Activated CD4-positive, alpha-beta T cell treated with anti-CD3 and anti-CD28 coated beads for 36 hours (primary cell): ENCODE data around the gene ASCC1. TPM values are rescaled to one million over a fixed set of nuclear protein-coding genes. Genes with fewer than 3 reads are reported as not detected.
"Not testable (repeated sequence)": the region's sequence is repeated elsewhere in the genome, so short reads cannot be mapped to it uniquely, and the experiment has no call there.

ENCODE experiments used
- ATAC-seq: fragments of 200-7000 bp; cut with Tn5 transposase; one replicate; pipeline ENCODE4 v1.10.0; 2021; ENCODE audit warnings: mild to moderate bottlenecking, moderate library complexity
- CTCF ChIA-PET: fragments of 350-600 bp; sonication (Branson Sonifier 250); formaldehyde crosslinking; loops from one replicate; lab custom pipeline; 2021; ENCODE audit warnings: antibody characterized with exemption; lab: Charles Lee
- POLR2A ChIA-PET: fragments of 350-600 bp; sonication (Branson Sonifier 250); formaldehyde crosslinking; loops from one replicate; lab custom pipeline; 2021; ENCODE audit warnings: antibody characterized with exemption, inconsistent platforms; lab: Charles Lee
- DNase-seq: peaks from one replicate; pipeline ENCODE4 v3.0.0-alpha.2; 2020
- H3K27ac Mint-ChIP-seq: one replicate; pipeline ENCODE4 v1.8.0; 2021; ENCODE audit warnings: mixed read lengths
- H3K27me3 Mint-ChIP-seq: one replicate; pipeline ENCODE4 v1.8.0; 2021; ENCODE audit warnings: mixed read lengths
- H3K36me3 Mint-ChIP-seq: one replicate; pipeline ENCODE4 v1.8.0; 2021; ENCODE audit warnings: low read depth, mixed read lengths
- H3K4me1 Mint-ChIP-seq: one replicate; pipeline ENCODE4 v1.8.0; 2021; ENCODE audit warnings: mixed read lengths
- H3K4me3 Mint-ChIP-seq: one replicate; pipeline ENCODE4 v1.8.0; 2021; ENCODE audit warnings: mild to moderate bottlenecking, moderate library complexity, mixed read lengths
- H3K9me3 Mint-ChIP-seq: one replicate; pipeline ENCODE4 v1.8.0; 2021; ENCODE audit warnings: low read depth, mixed read lengths
- intact Hi-C, 2 experiments: fragments of 100-400 bp; cut with DNase I in 1 of 2; cut with micrococcal nuclease in 1 of 2; formaldehyde crosslinking; loops; one replicate each; pipeline versions ENCODE4 v1.14.2 to v1.15.1; 2022 to 2024; cut with DNase I, micrococcal nuclease
- total RNA-seq, 2 experiments: library from RNA; stranded (reverse); gene quantifications; one replicate each; pipeline ENCODE4 v1.2.3, GENCODE V29; 2021

The ASCC1 gene
- total RNA-seq, 2 experiments from 2014 or later: 67.8 to 68.9 TPM

DNA sequence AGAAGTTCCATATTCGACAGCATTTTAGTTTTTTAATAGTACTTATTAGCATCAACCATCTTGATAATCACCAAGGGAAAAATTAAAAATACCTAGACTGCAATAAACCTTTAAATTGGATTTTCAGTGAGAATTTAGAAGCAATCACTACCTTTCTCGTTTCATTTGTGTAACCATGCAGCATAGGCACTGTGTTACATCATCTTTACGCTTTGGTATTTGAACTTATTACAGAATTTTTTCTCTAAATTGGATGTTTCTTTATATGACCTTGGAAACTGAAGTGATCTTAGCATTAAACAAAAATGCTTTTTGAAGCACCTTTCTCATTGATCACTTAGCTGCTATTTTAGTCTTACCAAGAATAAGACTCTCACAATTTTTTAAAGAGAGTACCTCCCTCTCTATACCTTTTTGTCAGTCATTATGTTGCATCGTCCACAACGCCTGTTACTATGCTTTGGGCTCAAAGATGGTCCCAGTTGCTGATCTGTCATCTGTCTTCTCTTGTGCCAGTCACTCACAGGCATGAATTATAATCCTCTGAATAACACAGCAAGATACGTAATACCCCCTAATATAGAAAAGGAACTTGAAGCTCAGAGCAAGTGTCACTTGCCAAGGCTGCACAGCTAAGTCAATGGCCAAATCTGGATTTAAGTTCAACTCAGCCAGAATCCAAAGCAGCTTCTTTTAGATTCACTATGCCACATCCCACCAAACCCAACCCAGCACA lies 19.6 kb upstream of the ASCC1 start:
- intact Hi-C loops: no loop called here

GRCh38 chr10:72234560-72235095 lies 18.6 kb upstream of the ASCC1 start:
- ATAC-seq (no peak), DNase-seq (no peak)
- intact Hi-C loops: no loop called here
- Mint-ChIP-seq H3K4me3 (no peak overlapping the region), H3K27ac (no peak overlapping the region), H3K36me3 (peaks cover 43% of the 10 kb centered on the region), H3K4me1 (peaks cover 14% of the 10 kb centered on the region), H3K27me3 (no peaks in the 10 kb centered on the region), H3K9me3 (no peaks in the 10 kb centered on the region)
- POLR2A ChIA-PET: no interaction called here
- CTCF ChIA-PET: no interaction called here

More for the DNA sequence above, 19.6 kb upstream of the ASCC1 start:
- POLR2A ChIA-PET: no interaction called here
- no peaks in the 10 kb centered on the region for H3K27me3 Mint-ChIP-seq
- H3K27ac Mint-ChIP-seq: peak overlapping the region; percentile 62
- CTCF ChIA-PET: interaction anchor here (0.6 to 1.9 kb wide), 8 partner anchors 9 to 259 kb away, joined by 3 to 4 read pairs (median 3); partner anchors contain the start of genes ANAPC16, ASCC1 and DDIT4
- no peaks in the 10 kb centered on the region for H3K9me3 Mint-ChIP-seq
- ATAC-seq: no peak
- H3K4me1 Mint-ChIP-seq: peaks cover 13% of the 10 kb centered on the region
- H3K36me3 Mint-ChIP-seq: peaks cover 34% of the 10 kb centered on the region
- no peak for DNase-seq
- no peak overlapping the region for H3K4me3 Mint-ChIP-seq

DNA sequence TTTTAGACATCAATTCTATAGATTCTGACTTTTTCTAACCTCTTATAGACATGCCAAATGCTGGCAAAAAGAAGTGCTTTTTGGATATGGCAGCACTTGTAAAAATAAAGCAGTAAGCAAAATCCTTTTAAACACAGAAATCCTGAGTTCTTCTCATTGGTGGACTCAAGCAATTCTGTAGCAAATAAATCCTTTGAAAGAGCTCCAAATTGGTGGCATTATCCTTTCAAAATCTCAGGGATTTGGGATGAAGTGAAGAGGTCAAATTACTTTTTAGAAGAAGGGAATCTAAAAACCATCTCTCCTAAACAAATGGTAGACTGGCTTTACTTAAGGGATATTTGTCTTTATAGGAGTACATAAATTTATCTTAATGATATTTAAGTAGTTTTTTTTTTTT lies 17.5 kb upstream of the ASCC1 start:
- intact Hi-C loops: no loop called here
- H3K36me3 Mint-ChIP-seq: peaks cover 49% of the 10 kb centered on the region
- no peak overlapping the region for H3K4me3 Mint-ChIP-seq
- H3K4me1 Mint-ChIP-seq: peaks cover 20% of the 10 kb centered on the region
- H3K27ac Mint-ChIP-seq: no peak overlapping the region
- DNase-seq (no peak), ATAC-seq (no peak)
- POLR2A ChIA-PET: no interaction called here
- CTCF ChIA-PET: interaction anchor here (1.3 to 1.7 kb wide), 2 partner anchors 41 to 106 kb away, joined by 4 read pairs; no protein-coding TSS in a partner anchor
- no peaks in the 10 kb centered on the region for H3K27me3 Mint-ChIP-seq
- no peaks in the 10 kb centered on the region for H3K9me3 Mint-ChIP-seq

DNA sequence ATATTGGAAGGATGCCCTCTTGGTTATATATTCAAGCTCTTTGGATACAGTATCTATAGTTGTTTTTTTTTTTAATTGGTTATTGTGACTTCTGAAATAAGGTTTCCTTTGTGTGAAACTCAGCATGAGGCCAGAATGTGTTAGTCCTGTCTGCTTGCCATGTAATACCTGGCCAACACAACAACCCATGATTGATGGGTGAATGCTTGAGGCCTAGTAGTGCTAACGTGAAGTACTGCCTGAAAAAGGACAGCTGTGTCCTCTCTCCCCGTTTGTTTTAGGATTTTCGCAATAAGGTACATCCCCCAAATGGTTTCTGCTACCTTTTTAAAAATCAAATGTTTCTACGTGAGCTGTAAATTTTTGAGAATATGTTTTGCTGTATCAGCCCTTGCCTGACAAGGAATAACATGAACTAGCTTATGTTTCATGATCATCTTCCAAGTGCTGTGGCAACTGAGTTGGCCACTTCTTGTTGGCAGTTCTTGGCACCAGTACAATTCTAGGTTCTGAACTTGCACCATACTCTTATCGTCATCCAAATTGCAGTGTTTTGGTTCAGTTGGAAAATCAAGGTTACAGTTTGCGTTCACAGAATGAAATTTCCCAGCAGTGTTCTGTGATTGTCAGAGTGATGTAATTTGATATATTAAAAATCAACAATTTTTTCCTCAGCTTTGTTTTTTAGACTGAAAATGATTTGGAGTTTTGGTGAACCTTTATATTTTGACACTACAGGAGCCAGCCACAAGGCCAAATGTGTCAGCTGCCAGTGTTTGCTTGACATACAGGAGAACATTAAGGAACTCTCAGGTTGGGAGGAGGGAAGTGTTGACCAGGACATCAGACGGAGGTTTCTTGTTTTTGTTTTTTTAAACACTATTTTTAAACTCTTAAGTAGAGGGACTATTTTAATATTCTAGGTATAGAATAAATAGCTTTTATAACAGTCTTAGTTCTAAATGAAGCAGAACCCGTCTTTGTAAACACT lies 13.5 kb upstream of the ASCC1 start:
- no peaks in the 10 kb centered on the region for H3K27me3 Mint-ChIP-seq
- ChIA-PET CTCF (interaction anchor here (0.6 to 2.3 kb wide), 10 partner anchors 10 to 181 kb away, joined by 3 to 12 read pairs (median 3); no protein-coding TSS in a partner anchor), POLR2A (interaction anchor here (0.5 to 0.6 kb wide), 2 partner anchors 12 to 14 kb away, joined by 3 to 14 read pairs; partner anchors contain the start of gene ANAPC16)
- peaks cover 38% of the 10 kb centered on the region for H3K4me1 Mint-ChIP-seq
- no peak overlapping the region for H3K4me3 Mint-ChIP-seq
- intact Hi-C loops: loop anchor here (5.0 to 10.0 kb wide), 2 partner anchors 95 to 272 kb away; no protein-coding TSS in a partner anchor
- DNase-seq (no peak), ATAC-seq (no peak)
- no peaks in the 10 kb centered on the region for H3K9me3 Mint-ChIP-seq
- H3K27ac Mint-ChIP-seq: peak overlapping the region; percentile 75
- peaks cover 47% of the 10 kb centered on the region for H3K36me3 Mint-ChIP-seq

DNA sequence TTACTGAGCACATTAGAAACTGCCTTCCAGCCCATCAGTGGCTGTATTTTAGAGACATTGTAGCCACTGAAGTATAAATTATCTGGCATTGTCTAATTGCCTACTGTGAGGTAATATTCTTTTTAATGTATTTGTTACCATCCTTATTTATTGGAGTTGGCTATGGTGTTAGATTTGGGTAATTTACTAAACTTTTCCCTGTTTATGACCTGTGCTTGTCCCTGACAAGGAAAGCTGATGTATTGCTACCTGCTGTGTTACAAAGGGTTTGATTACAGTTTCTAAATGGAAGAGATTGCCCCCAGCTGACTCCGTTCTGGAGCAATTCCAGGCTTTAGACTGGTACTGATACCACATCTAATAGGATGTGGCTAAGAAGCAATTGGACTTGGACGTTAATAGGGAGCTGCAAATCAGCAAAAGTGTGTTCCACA lies 12.3 kb upstream of the ASCC1 start:
- no peaks in the 10 kb centered on the region for H3K9me3 Mint-ChIP-seq
- no peaks in the 10 kb centered on the region for H3K27me3 Mint-ChIP-seq
- intact Hi-C loops: loop anchor here (5.0 to 10.0 kb wide), 2 partner anchors 94 to 271 kb away; no protein-coding TSS in a partner anchor
- ATAC-seq (no peak), DNase-seq (no peak)
- ChIA-PET POLR2A (no interaction called here), CTCF (interaction anchor here (0.6 to 2.3 kb wide), 6 partner anchors 32 to 498 kb away, joined by 3 to 12 read pairs (median 3); no protein-coding TSS in a partner anchor)
- peaks cover 48% of the 10 kb centered on the region for H3K4me1 Mint-ChIP-seq
- peaks cover 52% of the 10 kb centered on the region for H3K36me3 Mint-ChIP-seq
- H3K4me3 Mint-ChIP-seq: no peak overlapping the region
- peak overlapping the region; percentile 19 for H3K27ac Mint-ChIP-seq

- Mint-ChIP-seq H3K27ac (no peak overlapping the region), H3K4me1 (peaks cover 49% of the 10 kb centered on the region), H3K36me3 (peaks cover 48% of the 10 kb centered on the region), H3K4me3 (no peak overlapping the region), H3K9me3 (no peaks in the 10 kb centered on the region), H3K27me3 (no peaks in the 10 kb centered on the region)
- intact Hi-C loops: loop anchor here (5.0 to 10.0 kb wide), 2 partner anchors 93 to 271 kb away; no protein-coding TSS in a partner anchor
- no peak for ATAC-seq
- CTCF ChIA-PET: interaction anchor here (0.7 to 2.3 kb wide), 2 partner anchors 123 to 179 kb away, joined by 3 to 12 read pairs; no protein-coding TSS in a partner anchor
- DNase-seq: no peak
- POLR2A ChIA-PET: no interaction called here
Measured at GRCh38 chr10:72227826-72228225, 11.8 kb upstream of the ASCC1 start.

DNA sequence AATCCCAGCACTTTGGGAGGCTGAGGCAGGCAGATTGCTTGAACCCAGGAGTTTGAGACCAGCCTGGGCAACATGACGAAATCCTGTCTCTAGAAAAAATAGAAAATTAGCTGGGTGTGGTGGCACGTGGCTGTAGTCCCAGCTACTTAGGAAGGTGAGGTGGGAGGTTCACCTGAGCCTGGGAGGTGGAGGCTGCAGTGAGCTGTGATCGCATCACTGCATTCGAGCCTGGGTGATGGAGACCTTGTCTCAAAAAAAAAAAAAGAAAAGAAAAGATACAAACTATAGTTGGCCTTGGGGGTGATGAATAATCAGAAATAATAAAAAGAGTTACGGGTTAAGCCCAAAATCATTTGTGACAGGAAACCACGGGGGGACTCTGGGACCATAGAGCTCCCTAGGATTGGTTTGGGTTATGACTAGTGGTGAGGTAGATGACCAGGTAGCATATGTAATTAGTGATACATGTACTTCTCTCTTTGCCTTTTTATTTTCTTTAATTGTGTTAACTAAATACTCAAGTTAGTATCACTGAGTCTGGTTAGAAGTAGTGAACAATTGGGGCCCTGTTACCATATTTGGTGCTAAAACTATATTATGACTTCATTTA lies 10.4 kb upstream of the ASCC1 start:
- intact Hi-C loops: loop anchor here (1.0 to 10.0 kb wide), 3 partner anchors 18 to 269 kb away; no protein-coding TSS in a partner anchor
- CTCF ChIA-PET: interaction anchor here (0.7 to 3.2 kb wide), 7 partner anchors 9 to 178 kb away, joined by 3 to 15 read pairs (median 4); no protein-coding TSS in a partner anchor
- POLR2A ChIA-PET: interaction anchor here (0.7 to 1.1 kb wide), 3 partner anchors 47 to 178 kb away, joined by 3 to 8 read pairs (median 4); no protein-coding TSS in a partner anchor
- peaks cover 54% of the 10 kb centered on the region for H3K4me1 Mint-ChIP-seq
- no peak for DNase-seq
- no peaks in the 10 kb centered on the region for H3K27me3 Mint-ChIP-seq
- H3K9me3 Mint-ChIP-seq: no peaks in the 10 kb centered on the region
- ATAC-seq: no peak
- no peak overlapping the region for H3K4me3 Mint-ChIP-seq
- peaks cover 47% of the 10 kb centered on the region for H3K36me3 Mint-ChIP-seq
- peak overlapping the region; percentile 77 for H3K27ac Mint-ChIP-seq

DNA sequence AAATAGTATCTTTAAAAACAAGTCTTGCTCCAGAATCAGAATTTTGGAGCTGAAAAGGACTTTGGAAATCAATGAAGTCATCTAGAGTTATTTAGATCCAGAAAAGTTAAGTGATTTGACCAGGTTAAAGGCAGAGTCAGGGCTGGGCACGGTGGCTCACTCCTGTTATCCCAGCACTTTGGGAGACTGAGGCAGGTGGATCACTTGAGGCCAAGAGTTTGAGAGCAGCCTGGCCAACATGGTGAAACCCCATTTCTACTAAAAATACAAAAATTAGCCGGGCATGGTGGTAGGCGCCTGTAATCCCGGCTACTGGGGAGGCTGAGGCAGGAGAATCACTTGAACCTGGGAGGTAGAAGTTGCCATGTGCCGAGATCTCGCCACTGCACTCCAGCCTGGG lies 8.1 kb upstream of the ASCC1 start:
- not testable (repeated sequence) for ATAC-seq, DNase-seq, H3K9me3 Mint-ChIP-seq, H3K27me3 Mint-ChIP-seq
- H3K36me3 Mint-ChIP-seq: peaks cover 45% of the 10 kb centered on the region
- H3K4me3 Mint-ChIP-seq: peak overlapping the region; percentile 52
- CTCF ChIA-PET: interaction anchor here (0.7 to 3.2 kb wide), 28 partner anchors 9 to 176 kb away, joined by 3 to 16 read pairs (median 4); partner anchors contain the start of gene SPOCK2
- peak overlapping the region; percentile 92 for H3K27ac Mint-ChIP-seq
- peaks cover 53% of the 10 kb centered on the region for H3K4me1 Mint-ChIP-seq
- POLR2A ChIA-PET: interaction anchor here (0.9 to 1.2 kb wide), 2 partner anchors 37 to 102 kb away, joined by 4 read pairs; no protein-coding TSS in a partner anchor
- intact Hi-C loops: loop anchor here (5.0 to 10.0 kb wide), 2 partner anchors 89 to 92 kb away; no protein-coding TSS in a partner anchor

GRCh38 chr10:72223743-72224101 lies 7.6 kb upstream of the ASCC1 start:
- H3K9me3 Mint-ChIP-seq: no peaks in the 10 kb centered on the region
- ChIA-PET CTCF (interaction anchor here (0.7 to 3.2 kb wide), 30 partner anchors 9 to 175 kb away, joined by 3 to 16 read pairs (median 4); partner anchors contain the start of gene SPOCK2), POLR2A (interaction anchor here (0.9 to 1.2 kb wide), 2 partner anchors 37 to 103 kb away, joined by 4 read pairs; no protein-coding TSS in a partner anchor)
- DNase-seq: no peak
- intact Hi-C loops: loop anchor here (1.0 to 10.0 kb wide), 6 partner anchors 25 to 175 kb away; partner anchors contain the start of gene SPOCK2 (in 1 of the 2)
- peaks cover 55% of the 10 kb centered on the region for H3K4me1 Mint-ChIP-seq
- H3K36me3 Mint-ChIP-seq: peaks cover 48% of the 10 kb centered on the region
- peak; percentile 41 for ATAC-seq
- H3K27me3 Mint-ChIP-seq: no peaks in the 10 kb centered on the region
- peak overlapping the region; percentile 92 for H3K27ac Mint-ChIP-seq
- peak overlapping the region; percentile 52 for H3K4me3 Mint-ChIP-seq

DNA sequence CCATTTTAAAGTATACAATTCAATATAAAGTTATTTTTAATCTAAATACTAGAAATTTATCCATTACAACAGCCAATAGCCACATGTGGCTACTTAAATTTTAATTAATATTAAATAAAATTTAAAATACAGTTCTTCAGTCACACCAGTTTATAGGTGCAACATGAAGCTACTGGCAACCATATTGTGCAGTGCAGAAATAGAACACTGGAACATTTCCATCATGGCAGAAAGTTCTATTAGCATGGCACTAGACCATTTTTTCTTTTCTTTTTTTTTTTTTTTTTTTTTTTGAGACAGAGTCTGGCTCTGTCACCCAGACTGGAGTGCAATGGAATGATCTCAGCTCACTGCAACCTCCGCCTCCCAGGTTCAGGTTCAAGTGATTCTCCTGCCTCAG lies 5.2 kb upstream of the ASCC1 start:
- ChIA-PET CTCF (interaction anchor here (0.6 to 3.4 kb wide), 14 partner anchors 10 to 381 kb away, joined by 3 to 14 read pairs (median 3); partner anchors contain the start of gene DDIT4), POLR2A (interaction anchor here (0.7 kb wide), 1 partner anchor 173 kb away, joined by 3 read pairs; no protein-coding TSS in a partner anchor)
- intact Hi-C loops: loop anchor here (5.0 to 10.0 kb wide), 2 partner anchors 86 to 89 kb away; no protein-coding TSS in a partner anchor
- no peak for ATAC-seq
- Mint-ChIP-seq H3K27me3 (no peaks in the 10 kb centered on the region), H3K9me3 (no peaks in the 10 kb centered on the region), H3K4me3 (no peak overlapping the region), H3K27ac (no peak overlapping the region), H3K36me3 (peaks cover 53% of the 10 kb centered on the region), H3K4me1 (peaks cover 53% of the 10 kb centered on the region)
- DNase-seq: no peak
